Loucy (cell line): ENCODE results near the gene RNF44.

ENCODE experiments used
- CTCF ChIP-seq: fragments of 200-600 bp; sonication (generic); conservative IDR thresholded peaks from 2 replicates; pipeline ENCODE4 v1.5.1; 2014; ENCODE audit warnings: mild to moderate bottlenecking, antibody characterized with exemption, low read length
- EZH2phosphoT487 ChIP-seq: fragments of 200-600 bp; IDR thresholded peaks from 2 replicates; pipeline ENCODE4 v1.6.1; 2018; ENCODE audit warnings: antibody characterized with exemption, mild to moderate bottlenecking, moderate library complexity, borderline replicate concordance

GRCh38 chr5:176524138-176524537 is 13.1 kb downstream of the RNF44 start:
- TF ChIP-seq CTCF, result no peak
- TF ChIP-seq EZH2phosphoT487, result no peak
